Activated CD8-positive, alpha-beta memory T cell treated with anti-CD3 and anti-CD28 coated beads, Interleukin-2, amount 50 U/mL, for 48 hours (primary cell): ENCODE data around the gene PNKD.

Source experiments
- DNase-seq: peaks from one replicate; pipeline ENCODE4 v3.0.0-alpha.2; 2020

PNKD gene

DNA sequence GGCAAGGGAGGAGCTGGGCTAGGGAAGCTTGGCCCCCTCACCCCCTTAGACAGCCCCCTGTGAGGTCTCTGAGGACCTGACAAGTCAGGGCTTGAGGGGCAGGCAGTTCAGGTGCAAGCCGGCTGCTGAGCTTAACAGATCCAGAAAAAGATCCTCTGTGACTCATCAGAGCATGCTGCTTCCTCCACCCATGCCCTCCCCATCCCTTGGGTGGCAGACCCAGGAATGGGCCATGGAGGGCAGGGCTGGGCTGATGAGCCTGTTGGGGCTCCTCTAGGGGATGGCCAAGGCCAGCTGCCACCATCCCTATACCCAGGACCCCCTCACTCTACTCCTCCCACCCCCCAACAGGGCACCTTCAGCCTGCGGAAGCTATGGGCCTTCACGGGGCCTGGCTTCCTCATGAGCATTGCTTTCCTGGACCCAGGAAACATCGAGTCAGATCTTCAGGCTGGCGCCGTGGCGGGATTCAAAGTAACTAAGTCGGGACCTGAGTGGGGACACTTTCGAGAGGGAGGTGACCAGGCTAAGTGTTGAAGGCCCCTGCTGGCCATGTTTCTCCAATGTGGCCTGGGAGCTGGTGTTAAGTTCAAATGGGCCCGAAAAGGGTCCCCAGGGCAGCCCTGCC lies 113.7 kb downstream of the PNKD start:
- no peak for DNase-seq

DNA sequence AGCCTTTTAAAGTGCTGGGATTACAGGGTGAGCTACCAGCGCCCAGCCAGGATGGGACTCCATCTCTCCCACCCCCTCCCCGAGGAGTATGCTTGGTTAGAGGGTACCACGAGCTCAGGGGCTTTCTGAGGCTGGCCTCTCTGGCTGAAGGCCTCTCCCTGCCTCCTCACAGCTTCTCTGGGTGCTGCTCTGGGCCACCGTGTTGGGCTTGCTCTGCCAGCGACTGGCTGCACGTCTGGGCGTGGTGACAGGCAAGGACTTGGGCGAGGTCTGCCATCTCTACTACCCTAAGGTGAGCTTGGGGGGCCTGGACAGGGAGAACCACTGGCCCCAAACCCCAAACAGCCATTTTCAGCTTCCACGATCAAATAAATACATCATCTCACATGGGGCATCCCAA lies 114.7 kb downstream of the PNKD start:
- no peak for DNase-seq

DNA sequence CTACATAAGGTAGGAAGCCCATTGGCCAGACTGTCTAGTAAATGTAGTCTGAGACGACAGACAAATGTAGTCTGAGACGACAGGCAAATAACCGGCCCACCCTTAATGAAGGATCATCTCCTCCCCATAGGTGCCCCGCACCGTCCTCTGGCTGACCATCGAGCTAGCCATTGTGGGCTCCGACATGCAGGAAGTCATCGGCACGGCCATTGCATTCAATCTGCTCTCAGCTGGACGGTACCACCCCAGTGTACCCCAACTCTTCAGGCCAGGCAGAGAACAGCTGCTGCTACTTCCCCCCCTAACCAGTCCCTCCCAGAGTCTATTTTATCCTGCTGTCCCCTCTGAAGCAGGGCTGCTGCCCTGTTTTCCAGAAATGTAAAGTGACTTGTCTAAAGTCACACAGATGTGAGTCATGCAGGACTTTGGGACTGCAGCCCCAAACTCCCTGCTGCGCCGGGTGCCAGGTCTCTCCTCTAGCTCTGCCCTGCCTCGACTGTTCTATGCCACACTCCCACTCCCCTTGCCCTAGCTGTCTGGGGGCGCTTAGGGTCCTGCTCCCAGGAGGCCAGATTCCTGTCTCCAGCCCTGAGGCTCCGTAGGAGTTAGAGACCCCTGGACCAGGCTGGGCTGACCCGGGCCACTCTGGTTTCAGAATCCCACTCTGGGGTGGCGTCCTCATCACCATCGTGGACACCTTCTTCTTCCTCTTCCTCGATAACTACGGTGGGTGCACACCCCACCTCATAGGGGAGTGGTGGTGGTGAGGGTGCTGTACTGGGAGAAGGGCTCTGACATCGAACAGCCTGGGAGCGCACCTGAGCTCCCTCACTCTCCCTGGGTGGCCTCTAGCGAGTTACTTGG lies 116.4 kb downstream of the PNKD start:
- no peak for DNase-seq

DNA sequence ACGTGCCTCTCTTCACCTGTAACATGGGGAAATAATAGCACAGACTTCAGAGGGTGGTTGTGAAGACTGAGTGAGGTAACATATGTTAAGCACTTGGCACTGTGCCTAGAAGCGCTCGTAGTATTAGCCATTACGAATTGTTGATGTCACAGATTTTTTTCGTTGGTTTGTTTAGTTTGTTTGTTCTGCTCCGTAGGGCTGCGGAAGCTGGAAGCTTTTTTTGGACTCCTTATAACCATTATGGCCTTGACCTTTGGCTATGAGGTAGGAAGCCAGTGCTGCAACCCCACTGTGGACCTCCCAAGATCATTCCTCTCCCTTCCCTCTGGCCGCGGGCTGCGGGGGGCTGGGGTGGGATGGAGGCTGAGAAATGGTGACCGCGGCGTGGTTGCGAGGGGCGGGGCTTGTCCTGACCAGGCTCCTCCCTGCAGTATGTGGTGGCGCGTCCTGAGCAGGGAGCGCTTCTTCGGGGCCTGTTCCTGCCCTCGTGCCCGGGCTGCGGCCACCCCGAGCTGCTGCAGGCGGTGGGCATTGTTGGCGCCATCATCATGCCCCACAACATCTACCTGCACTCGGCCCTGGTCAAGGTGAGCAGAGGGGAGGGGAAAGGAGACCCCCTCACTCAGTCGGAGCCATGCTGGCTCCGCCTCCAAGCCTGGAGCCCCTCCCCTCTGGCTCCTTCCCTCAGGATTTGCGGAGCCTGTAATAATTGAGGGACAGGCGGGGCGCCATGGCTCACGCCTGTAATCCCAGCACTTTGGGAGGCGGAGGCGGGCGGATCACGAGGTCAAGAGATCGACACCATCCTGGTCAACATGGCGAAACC lies 117.3 kb downstream of the PNKD start:
- DNase-seq = no peak

DNA sequence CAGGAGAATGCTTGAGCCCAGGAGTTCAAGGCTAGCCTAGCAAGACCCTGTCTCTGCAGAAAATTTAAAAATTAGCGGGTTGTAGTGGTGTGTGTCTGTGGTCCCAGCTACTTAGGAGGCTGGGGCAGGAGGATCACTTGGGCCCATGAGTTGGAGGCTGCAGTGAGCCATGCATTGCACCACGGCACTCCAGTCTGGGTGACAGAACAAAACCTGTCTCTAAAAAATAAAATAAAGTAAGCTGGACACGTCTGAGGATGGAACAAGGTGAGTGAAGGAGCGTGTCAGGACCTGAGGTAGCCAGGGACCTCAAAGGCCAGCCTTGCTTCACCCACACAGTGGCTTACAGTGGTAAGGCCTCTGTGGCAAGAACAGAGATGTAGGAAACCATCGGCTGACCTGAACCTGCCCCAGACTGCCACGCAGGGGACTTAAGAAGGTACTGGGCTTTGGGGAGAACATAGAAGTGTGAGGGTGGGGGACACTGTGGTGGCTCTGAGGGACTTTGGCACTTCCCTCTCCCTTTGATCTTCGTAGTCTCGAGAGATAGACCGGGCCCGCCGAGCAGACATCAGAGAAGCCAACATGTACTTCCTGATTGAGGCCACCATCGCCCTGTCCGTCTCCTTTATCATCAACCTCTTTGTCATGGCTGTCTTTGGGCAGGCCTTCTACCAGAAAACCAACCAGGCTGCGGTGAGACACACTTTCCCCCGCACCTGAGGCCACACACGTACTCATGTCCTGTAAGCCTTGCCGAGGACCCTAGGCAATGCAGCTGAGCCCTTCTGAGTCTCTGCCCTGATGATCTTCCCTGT lies 119.2 kb downstream of the PNKD start:
- no peak for DNase-seq

DNA sequence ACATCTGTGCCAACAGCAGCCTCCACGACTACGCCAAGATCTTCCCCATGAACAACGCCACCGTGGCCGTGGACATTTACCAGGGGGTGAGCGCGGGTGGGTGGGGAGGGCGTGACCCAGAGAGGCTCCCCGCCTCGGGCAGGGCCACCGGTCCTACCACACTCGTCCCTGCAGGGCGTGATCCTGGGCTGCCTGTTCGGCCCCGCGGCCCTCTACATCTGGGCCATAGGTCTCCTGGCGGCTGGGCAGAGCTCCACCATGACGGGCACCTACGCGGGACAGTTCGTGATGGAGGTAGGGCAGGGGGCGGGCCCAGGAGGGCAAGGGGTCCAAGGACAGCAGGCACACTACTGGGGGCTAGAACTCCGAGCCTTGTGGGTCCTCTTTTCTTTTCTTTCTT lies 120.9 kb downstream of the PNKD start:
- DNase-seq = no peak

DNA sequence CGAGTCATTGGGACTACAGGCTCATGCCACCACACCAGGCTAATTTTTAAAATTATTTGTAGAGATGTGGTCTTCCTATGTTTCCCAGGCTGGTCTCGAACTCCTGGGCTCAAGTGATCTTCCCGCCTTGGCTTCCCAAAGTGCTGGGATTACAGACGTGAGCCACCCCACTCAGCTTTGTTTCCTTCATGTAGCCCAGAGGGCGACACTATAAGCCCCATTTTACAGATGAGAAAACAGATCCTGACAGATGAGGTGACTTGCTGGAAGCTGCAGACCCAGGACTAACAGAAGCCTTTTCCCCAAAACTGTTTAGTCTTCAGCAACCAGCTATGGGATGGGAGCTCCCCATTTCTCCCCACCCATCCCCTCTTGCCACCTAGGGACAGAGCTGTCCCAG lies 122.1 kb downstream of the PNKD start:
- DNase-seq = no peak

DNA sequence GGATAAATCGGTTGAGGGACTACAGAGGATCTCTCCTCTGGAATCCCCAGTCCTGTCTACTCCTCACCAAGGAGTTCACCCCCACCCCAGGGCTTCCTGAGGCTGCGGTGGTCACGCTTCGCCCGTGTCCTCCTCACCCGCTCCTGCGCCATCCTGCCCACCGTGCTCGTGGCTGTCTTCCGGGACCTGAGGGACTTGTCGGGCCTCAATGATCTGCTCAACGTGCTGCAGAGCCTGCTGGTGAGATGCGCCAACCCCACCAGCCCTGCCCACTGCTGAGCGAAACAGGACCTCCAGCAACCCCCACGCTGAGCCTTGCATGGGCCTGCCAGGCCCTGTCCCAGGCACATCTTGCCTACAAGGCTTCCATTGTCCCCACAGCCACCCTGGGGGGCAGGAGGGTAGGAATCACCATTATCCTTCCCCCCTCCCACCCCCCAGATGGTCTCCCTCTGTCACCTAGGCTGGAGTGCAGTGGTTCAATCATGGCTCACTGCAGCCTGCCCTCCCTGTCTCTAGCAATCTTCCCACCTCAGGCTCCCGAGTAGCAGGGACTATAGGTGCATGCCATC lies 122.7 kb downstream of the PNKD start:
- DNase-seq = no peak

DNA sequence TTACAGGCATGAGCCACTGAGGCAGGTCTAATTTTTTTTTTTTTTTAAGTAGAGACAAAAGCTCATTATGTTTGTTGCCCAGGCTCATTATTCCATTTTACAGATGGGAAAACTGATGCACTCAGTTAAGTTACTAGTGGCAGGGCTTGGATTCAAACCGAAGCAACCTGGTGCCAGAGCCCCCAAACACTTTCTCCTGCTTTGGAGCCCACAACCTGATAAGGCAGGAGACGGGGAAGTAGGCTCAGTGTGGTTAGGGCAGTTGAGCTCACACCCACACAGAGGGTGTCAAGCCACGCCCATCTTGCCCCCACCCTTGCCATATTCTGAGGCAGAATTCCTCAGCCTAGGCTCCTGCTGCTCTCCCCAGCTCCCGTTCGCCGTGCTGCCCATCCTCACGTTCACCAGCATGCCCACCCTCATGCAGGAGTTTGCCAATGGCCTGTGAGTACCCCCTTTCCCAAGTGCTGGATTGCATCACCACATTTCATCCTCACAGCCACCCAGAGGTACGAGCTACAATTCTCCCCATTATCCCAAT lies 123.5 kb downstream of the PNKD start:
- no peak for DNase-seq

DNA sequence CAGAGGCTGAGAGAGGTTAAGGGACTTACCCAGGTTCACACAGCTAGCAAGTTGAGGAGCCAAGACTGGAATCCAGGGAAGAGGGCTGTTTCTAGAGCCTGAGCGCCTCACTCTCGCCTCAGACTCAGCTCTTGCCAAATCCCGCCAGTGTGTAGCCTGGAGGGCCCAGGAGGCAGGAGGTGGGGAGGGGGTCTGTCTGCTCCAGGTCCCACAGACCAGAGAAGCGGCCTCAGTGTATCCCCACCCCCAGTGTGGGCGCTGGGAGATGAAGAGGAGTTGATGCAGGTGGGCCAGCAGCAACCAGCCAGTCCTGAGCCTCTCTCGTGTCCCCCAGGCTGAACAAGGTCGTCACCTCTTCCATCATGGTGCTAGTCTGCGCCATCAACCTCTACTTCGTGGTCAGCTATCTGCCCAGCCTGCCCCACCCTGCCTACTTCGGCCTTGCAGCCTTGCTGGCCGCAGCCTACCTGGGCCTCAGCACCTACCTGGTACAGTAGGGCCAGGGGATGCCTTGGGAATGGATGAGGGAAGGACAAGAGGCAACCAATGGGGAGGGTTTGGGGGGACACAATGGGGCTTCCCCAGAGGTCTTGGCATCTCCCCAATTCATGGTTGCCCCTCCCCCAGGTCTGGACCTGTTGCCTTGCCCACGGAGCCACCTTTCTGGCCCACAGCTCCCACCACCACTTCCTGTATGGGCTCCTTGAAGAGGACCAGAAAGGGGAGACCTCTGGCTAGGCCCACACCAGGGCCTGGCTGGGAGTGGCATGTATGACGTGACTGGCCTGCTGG lies 124.2 kb downstream of the PNKD start:
- no peak for DNase-seq

DNA sequence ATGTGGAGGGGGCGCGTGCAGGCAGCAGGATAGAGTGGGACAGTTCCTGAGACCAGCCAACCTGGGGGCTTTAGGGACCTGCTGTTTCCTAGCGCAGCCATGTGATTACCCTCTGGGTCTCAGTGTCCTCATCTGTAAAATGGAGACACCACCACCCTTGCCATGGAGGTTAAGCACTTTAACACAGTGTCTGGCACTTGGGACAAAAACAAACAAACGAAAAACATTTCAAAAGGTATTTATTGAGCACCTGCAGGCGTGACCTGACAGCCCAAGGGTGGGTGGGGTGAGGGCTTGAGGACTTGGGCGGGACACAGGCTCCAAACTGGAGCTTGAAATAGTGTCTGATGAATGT lies 124.7 kb downstream of the PNKD start:
- DNase-seq = no peak

DNA sequence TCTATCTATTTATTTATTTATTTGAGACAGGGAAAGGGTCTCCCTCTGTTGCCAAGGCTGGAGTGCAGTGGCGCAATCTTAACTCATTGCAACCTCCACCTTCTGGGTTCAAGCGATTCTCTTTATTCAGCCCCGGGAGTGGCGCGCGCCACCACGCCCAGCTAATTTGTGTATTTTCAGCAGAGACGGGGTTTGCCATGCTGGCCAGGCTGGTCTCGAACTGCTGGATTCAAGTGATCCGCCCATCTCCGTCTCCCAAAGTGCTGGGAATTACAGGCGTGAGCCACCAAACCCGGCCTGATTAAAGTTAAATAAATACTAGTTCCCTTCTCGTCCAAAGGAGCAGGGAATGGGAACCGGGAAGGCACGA lies 125.1 kb downstream of the PNKD start:
- DNase-seq = no peak

DNA sequence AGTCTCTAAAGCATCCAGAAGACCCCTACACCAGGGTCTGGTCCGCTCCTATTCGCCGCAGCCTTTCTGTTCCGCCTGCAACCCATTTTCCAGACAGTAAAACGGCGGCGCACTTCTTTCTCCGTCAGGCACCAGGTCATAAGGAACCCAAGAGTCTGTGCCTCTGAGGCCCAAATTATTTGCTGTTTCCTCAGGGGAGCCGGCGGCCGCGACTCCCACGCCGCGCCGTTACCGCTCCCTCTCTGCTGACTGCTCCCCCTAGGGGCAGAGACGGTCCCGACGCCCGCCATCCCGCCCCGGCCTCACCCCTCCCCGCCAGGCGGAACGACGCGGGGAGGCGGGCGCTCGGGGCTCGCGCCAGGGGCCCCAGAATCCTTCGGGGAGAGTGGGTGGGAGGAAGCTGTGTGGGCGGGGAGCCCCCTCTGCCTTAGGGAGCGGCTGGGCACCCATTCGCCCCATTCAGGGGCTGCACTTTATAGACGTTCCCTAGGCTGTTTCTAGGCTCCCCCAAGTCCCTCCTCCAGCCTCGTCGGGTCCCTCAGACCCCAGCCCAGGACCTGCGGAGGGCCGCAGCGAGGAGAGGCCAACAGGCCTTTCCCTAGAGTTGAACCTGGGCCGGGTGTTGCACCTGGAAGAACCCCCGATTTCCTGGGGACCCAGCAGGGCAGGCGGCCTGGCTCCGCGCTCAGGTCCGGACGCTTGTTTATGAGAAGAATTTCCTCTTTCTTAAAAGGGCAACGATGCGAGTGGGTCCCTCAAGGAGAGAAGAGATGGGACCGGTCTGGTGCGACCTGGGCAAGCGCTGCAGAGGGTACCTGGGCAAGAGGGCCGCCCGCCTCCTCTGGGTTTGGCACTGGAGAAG lies 125.7 kb downstream of the PNKD start:
- peak; percentile 95 for DNase-seq
